Renal cortex interstitium (tissue), 11 donors: ENCODE data around the gene SOCS1. TPM values are rescaled to one million over a fixed set of nuclear protein-coding genes. Genes with fewer than 3 reads are reported as not detected.
"Not testable (repeated sequence)": the region's sequence is repeated elsewhere in the genome, so short reads cannot be mapped to it uniquely, and the experiment has no call there.

ENCODE experiments used
- DNase-seq, 11 donors: peaks; one replicate each; pipeline ENCODE4 v3.0.0-alpha.2; 2013; ENCODE audit warnings: low read depth in 9 of 11, low spot score in 4 of 11; ENCODE audit errors: extremely low read depth in 1 of 11
- polyA plus RNA-seq, 3 donors: library from polyadenylated mRNA; unstranded; fragments of 120-200 nt; gene quantifications; one replicate each; pipeline ENCODE4 v1.2.1, GENCODE V29; 2013; ENCODE audit not compliant: insufficient read length in 3 of 3

SOCS1 gene
- polyA plus RNA-seq, 3 donors = 4.7 to 7.2 (median 6.3) TPM

DNA sequence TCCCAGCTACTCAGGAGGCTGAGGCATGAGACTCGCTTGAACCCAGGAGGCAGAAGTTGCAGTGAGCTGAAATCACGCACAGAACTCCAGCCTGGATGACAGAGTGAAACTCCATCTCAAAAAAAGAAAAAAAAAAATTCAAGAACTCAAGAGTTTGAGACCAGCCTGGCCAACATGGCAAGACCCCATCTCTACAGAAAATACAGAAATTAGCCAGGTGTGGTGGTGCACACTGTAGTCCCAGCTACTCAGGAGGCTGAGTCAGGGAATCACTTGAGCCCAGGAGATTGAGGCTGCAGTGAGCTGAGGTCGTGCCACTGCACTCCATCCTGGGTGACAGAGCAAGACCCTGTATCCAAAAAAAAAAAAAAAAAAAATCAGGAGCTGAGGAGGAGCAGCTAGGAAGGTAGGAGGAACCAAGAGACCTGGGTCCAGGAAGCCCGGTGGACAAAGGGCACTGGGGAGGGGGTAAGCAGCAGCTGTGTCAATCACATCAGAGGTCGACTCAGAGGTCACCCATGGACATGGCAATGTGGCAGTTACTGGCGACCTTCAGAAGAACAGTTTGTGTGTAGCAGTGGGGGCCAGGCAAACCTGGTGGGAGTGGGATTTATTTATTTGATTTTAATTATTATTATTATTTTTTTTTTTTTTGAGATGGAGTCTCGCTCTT is 36.2 kb upstream of the SOCS1 start:
- no peak for DNase-seq

DNA sequence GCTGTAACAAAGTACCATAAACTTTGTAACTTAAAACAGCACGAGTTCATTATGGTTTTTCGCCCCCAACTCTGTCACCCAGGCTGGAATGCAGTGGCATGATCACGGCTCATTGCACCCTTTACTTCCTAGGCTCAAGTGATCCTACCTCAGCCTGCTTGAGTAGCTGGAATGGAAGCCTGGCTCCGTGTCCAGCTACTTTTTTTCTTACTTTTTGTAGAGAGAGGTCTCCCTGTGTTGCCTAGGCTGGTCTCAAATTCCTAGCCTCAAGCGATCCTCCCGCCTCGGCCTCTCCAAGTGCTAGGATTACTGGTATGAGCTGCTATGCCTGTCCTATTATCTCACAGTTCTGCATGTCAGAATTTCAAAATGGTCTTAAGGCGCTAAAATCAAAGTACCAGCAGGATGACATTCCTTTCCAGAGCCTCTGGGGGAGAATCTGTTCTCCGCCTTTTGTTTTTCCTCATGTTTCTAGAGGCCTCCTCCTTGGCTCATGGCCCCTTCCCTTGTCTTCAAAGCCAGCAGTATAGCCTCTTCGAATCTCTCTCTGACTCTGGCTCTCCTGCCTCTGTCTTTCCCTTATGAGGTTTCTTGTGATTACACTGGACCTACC is 35.2 kb upstream of the SOCS1 start:
- peak in 4 of 11 donors; percentile 44 to 83 (median 54) for DNase-seq

- no peak for DNase-seq
These were observed 34.3 kb upstream of the SOCS1 start for GRCh38 chr16:11290102-11290893.

GRCh38 chr16:11289696-11290095 is 33.7 kb upstream of the SOCS1 start:
- not testable (repeated sequence) for DNase-seq

DNA sequence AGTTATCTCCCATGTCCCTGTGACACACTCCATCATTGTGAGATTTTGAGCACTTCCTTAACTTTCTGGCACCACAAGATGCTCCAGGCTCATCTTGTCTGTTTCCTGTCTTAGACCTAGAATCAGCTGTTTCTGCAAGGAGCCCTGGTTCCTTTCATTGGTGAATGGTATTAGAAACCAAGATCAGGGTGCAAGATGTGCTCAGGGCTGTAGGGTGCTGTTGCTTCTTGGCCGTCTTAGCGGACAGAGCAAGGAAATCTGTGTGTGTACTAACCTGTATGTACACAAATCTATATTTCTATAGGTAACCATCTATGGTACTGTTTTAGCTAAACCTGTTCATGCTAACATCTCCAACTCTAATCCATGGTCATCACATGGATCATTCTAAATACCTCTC is 33.2 kb upstream of the SOCS1 start:
- no peak for DNase-seq

GRCh38 chr16:11285842-11286241 is 29.8 kb upstream of the SOCS1 start:
- no peak for DNase-seq

DNA sequence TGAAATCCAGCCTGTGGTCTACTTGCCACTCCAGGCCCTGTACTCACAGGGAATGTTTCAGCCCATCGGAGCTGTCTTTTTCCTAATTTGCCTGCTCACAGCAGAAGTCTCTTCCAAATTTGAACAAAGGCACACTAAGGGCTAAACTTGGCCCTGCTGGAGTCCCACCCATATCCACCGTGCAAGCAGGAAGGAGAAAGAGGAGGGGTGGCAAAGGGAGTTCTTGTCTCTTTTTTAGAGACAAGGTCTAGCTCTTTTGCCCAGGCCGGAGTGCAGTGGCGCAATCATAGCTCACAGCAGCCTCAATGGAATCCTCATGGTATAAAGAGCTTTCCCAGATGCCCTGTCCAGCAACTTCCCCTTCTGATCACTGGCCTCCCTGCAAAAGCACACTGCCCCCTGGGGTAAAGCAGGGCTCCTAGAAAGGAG is 27.8 kb upstream of the SOCS1 start:
- DNase-seq = no peak

DNA sequence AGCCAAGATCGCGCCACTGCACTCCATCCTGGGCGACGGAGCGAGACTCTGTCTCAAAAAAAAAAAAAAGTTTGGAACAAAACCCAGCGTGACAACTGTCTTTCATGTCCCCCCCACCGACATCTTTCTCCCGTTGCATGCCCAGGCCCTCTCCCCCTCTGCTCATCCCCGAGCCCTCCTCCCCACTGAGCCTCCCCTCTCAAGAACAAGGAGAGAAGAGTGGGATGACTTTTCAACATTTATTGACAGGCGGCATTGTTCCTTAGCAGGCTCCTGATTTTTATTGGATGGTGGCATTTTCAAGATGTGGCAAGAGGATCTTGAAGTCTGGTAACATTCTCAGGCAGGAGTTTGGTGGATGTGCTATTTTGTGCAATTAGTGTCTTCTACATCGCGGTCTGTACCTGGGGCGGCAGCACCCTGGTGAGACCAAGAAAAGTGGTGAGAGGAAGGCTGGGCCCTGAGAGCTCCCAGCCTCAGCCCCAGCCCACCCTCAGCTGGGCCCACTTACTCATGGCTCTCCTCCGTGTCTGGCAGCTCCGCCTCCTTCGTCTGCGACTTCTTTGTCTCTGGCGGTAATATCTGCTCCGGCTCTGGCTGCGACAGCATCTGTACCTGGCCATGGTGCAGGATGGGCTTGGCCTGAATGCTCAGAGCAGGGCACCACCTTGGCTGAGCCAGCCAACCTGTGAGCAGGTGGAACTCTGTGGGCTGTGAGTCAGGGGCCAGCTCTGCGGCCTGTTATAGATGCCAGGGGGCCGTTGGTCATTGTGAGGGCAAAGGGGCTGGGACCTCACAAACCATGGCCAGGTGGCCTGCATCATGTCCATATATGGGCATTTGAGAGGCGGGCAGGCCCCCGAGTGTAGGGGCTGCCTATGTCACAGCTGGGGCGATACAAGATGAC is 24.9 kb upstream of the SOCS1 start, which contains the start of gene PRM1:
PRM1 (minus strand) TSS at position 715 of the 907 bp plus-strand sequence; CDS start at position 623, 92 bp downstream.
- DNase-seq = no peak

- DNase-seq = no peak
These were observed 23.0 kb upstream of the SOCS1 start for GRCh38 chr16:11278681-11279628.

GRCh38 chr16:11277607-11278337 is 21.8 kb upstream of the SOCS1 start:
- DNase-seq = no peak

GRCh38 chr16:11276896-11277593 is 21.0 kb upstream of the SOCS1 start:
- no peak for DNase-seq

- DNase-seq = no peak
These were observed 20.3 kb upstream of the SOCS1 start, which contains the start of gene PRM2 for GRCh38 chr16:11276143-11276895. Gene PRM2 (minus strand): TSS chr16:11276480. CDS start chr16:11276370, 110 bp downstream.

- DNase-seq = no peak
These were observed 19.0 kb upstream of the SOCS1 start for GRCh38 chr16:11274964-11275363.

DNA sequence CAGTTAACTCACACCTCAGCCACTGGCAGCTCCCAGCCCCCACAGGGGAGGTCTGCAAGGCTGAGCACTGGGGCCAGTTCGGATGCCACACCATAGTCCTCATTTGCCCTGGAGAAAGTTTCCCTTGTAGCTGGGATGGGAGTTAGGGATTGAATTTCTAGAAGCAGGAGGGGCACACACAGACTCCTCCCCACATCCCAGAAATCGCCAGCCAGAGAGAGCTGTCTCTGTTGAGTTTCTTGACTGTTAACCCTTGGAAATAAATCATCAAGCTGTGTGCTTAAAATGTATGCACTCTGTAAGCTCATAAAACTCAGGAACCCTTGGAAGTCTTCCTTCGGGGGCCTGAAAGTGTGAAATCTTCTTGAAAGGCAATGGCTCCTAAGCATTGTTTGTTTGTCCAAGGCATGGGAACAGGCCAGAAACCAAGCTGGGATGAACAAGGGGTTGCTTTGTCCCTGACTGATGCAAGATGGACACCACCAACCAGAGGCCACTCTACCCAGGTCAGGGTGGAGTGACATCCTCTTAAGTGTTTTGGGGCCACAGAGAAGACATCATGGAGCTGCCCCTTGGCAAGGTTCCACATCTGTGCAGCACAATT is 17.8 kb upstream of the SOCS1 start:
- DNase-seq = peak in 6 of 11 donors; percentile 66 to 89 (median 84)

DNA sequence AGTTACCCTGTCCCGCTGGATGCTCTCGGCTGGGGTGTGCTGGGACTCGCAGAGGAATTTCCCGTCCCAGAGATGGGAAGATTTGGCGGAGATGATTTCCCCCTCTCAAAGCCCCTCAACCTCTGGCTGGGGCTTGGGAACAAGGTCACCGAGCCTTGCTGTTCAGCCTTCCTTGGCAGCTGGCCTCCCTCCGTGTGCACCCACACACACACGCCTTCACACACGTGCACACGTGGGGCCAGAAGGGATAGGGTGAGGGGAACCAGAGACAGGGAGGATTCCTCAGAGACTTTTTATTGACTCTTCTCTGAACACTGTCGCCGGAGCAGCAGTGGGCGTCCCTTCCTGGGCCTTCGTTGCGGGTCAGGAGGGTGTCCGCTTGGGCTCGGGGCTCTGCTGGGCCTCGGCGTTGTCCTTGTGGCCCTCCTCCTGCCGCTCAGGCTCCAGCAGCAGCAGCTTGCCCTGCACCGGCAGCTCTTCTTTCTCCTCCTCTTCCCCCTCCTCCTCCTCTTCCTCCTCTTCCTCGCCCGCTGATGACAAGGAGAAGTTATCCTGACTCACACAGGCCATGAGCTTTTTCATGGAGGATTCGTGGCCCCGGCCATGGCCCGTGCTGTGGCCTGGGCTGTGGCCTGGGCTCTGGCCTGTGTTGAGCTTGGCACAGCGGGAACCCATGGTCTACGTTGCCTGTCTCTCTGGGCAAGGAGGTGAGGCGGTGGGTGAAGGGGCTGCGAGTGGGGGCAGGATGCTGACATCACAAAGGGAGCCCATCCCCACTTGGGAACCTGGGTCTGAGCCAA is 17.1 kb upstream of the SOCS1 start, which contains the start of gene PRM3:
PRM3 (minus strand) TSS at position 709 of the 800 bp plus-strand sequence; CDS start at position 675, 34 bp downstream.
- DNase-seq = no peak
